HG03575 (cell line): Measurements from ENCODE around the gene BMERB1.

Experiments used
- ATAC-seq: cut with Tn5 transposase; IDR thresholded peaks from one replicate; pipeline ENCODE4 v1.9.1; 2021; ENCODE audit not compliant: unreplicated experiment, insufficient number of reproducible peaks, low FRiP score; ENCODE audit errors: extremely low read depth

BMERB1 gene

GRCh38 chr16:15513156-15513555 is 78.8 kb downstream of the BMERB1 start:
- no peak for ATAC-seq

GRCh38 chr16:15515992-15516391 is 81.6 kb downstream of the BMERB1 start:
- ATAC-seq, result no peak

- ATAC-seq, result no peak
These were observed 82.2 kb downstream of the BMERB1 start for GRCh38 chr16:15516609-15517008.

- no peak for ATAC-seq
These were observed 83.5 kb downstream of the BMERB1 start for GRCh38 chr16:15517743-15518377.

- no peak for ATAC-seq
These were observed 84.3 kb downstream of the BMERB1 start for GRCh38 chr16:15518381-15519351.

- ATAC-seq, result no peak
These were observed 85.4 kb downstream of the BMERB1 start for GRCh38 chr16:15519790-15520189.

GRCh38 chr16:15521390-15521757 is 87.0 kb downstream of the BMERB1 start:
- ATAC-seq, result no peak

- ATAC-seq, result no peak
These were observed 87.5 kb downstream of the BMERB1 start for GRCh38 chr16:15521758-15522509.

GRCh38 chr16:15523092-15523541 is 88.7 kb downstream of the BMERB1 start:
- no peak for ATAC-seq

- ATAC-seq, result no peak
These were observed 89.6 kb downstream of the BMERB1 start for GRCh38 chr16:15523939-15524338.

- ATAC-seq, result no peak
These were observed 90.6 kb downstream of the BMERB1 start for GRCh38 chr16:15524966-15525365.

GRCh38 chr16:15526097-15526496 is 91.7 kb downstream of the BMERB1 start:
- ATAC-seq, result no peak

GRCh38 chr16:15526731-15527130 is 92.3 kb downstream of the BMERB1 start:
- no peak for ATAC-seq

GRCh38 chr16:15529673-15530072 is 95.3 kb downstream of the BMERB1 start:
- ATAC-seq, result no peak

- no peak for ATAC-seq
These were observed 95.7 kb downstream of the BMERB1 start for GRCh38 chr16:15530085-15530484.

GRCh38 chr16:15532825-15533224 is 98.4 kb downstream of the BMERB1 start:
- ATAC-seq, result no peak

- no peak for ATAC-seq
These were observed 99.0 kb downstream of the BMERB1 start for GRCh38 chr16:15533386-15533785.

GRCh38 chr16:15535772-15536171 is 101.4 kb downstream of the BMERB1 start:
- ATAC-seq, result no peak

- no peak for ATAC-seq
These were observed 102.5 kb downstream of the BMERB1 start for GRCh38 chr16:15536843-15537242.

GRCh38 chr16:15538507-15538906 is 104.1 kb downstream of the BMERB1 start:
- no peak for ATAC-seq
